Measurements from ENCODE around the gene A1BG.

A1BG gene

DNA sequence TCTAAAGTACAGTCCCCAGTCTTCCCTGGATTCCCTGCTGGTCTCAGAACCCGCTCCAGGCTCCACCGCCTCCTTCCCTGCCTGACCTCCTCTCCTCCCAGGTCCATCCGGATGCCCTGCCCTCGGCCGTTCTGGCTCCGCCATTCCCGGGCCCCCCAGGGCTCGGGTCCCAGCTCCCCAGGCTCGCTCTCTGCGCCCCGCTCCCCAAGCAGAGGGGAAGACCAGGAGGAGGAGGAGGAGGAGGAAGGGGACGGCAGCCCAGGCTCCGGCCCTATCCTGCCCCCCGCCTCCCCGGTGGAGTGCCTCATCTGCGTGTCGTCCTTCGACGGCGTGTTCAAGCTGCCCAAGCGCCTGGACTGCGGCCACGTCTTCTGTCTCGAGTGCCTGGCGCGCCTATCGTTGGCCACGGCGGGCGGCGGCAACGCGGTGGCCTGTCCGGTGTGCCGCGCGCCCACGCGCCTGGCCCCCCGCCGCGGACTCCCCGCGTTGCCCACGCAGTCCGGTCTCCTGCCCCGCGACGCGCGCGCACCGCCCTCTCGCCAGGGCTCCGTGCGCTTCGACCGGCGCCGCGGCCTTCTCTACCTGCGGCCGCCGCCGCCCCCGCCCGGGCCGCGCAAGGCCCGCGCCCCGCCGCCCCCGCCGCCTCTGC lies 42.8 kb upstream of the A1BG start:
- no peaks in the 10 kb centered on the region for H3K27me3 ChIP-seq (ENCODE audit: insufficient read depth, poor library complexity, severe bottlenecking)
- no peak for DNase-seq (ENCODE audit: low read depth in 1 of 2, low spot score in 1 of 2)
- TF ChIP-seq GABPA (IDR thresholded peaks at IDR 0.05; ENCODE audit: low read depth) (no peak), SPI1 (IDR thresholded peaks at IDR 0.05; ENCODE audit: borderline replicate concordance, low read depth) (no peak)
- no peak overlapping the region for H3K27ac ChIP-seq (replicated peaks)
- no peak overlapping the region for H3K4me3 ChIP-seq (replicated peaks; ENCODE audit: insufficient read depth, low read length)

DNA sequence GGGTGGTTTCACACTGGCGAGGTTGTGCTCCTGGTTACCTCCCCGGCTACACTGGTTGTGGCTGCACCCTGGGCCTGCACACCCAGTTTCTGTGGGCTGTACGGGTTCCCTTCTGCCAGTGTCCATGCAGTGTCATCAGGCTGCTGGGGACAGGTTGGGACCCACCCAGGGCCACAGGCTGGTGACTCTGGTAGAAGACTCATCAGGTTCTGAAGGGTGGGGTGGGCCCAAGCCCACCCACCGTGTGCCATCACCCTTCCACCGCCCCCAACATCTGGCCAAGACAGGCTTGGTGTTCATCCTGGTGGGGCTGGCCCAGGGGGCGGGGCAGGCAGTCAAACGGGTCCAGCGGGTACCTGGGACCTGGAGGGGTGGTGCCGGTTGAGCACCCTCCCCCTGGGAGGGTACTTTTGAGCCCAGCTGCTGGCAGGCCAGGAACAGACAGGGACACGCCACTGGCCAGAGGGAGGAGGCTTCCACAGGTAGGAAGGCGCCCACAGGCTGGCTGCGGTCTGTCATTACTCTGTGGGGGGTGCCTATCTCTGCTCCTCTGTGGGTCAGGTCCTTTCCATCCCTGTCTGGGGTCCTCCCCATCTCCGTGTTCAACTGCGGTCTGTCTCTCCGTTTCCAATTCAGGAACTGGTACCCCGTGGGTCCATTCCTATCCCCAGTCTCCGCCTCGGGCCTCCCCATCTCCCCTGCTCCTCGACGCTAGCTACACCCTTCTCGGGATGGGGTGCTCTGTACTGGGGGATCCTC lies 42.1 kb upstream of the A1BG start, which contains the start of gene RNF225:
Gene RNF225 (plus strand): TSS at position 437 of the 759 bp plus-strand sequence. CDS start 434 bp downstream, outside the sequence.
- TF ChIP-seq POLR2AphosphoS5 (IDR thresholded peaks at IDR 0.05; ENCODE audit: low read depth) (peak; percentile 57), SPI1 (IDR thresholded peaks at IDR 0.05; ENCODE audit: borderline replicate concordance, low read depth) (no peak)
- no peak within 1 kb of the TSS for H3K4me3 ChIP-seq (replicated peaks; ENCODE audit: insufficient read depth, low read length)
- no peak within 1 kb of the TSS for H3K27ac ChIP-seq (replicated peaks)
- peak in 1 of 2 experiments; percentile 23 for DNase-seq (ENCODE audit: low read depth in 1 of 2, low spot score in 1 of 2)
- no peaks in the 10 kb centered on the region for H3K27me3 ChIP-seq (ENCODE audit: insufficient read depth, poor library complexity, severe bottlenecking)

DNA sequence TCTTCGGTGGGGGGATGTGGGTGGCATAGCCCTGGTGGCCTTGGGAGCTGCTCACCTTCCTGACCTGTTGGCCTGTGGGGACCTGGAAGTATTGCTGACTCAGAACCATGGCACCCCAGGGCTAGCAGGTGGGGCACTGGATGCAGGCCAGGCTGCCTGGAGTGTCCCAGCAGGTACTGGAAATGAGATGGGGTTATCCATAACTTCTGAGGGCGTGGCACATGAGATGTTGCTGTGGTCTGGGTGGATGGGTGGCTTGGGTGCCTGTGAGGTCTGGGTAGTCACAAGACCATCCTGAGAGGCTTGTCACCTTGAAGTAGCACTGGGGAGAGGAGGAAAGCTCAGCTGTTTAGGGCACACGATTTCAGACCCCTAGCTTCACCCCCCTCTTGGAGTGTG lies 41.5 kb upstream of the A1BG start:
- no peak for DNase-seq (ENCODE audit: low read depth in 1 of 2, low spot score in 1 of 2)
- H3K27me3 ChIP-seq (ENCODE audit: insufficient read depth, poor library complexity, severe bottlenecking): no peaks in the 10 kb centered on the region
- H3K4me3 ChIP-seq (replicated peaks; ENCODE audit: insufficient read depth, low read length): no peak overlapping the region
- TF ChIP-seq, protein P1, sequence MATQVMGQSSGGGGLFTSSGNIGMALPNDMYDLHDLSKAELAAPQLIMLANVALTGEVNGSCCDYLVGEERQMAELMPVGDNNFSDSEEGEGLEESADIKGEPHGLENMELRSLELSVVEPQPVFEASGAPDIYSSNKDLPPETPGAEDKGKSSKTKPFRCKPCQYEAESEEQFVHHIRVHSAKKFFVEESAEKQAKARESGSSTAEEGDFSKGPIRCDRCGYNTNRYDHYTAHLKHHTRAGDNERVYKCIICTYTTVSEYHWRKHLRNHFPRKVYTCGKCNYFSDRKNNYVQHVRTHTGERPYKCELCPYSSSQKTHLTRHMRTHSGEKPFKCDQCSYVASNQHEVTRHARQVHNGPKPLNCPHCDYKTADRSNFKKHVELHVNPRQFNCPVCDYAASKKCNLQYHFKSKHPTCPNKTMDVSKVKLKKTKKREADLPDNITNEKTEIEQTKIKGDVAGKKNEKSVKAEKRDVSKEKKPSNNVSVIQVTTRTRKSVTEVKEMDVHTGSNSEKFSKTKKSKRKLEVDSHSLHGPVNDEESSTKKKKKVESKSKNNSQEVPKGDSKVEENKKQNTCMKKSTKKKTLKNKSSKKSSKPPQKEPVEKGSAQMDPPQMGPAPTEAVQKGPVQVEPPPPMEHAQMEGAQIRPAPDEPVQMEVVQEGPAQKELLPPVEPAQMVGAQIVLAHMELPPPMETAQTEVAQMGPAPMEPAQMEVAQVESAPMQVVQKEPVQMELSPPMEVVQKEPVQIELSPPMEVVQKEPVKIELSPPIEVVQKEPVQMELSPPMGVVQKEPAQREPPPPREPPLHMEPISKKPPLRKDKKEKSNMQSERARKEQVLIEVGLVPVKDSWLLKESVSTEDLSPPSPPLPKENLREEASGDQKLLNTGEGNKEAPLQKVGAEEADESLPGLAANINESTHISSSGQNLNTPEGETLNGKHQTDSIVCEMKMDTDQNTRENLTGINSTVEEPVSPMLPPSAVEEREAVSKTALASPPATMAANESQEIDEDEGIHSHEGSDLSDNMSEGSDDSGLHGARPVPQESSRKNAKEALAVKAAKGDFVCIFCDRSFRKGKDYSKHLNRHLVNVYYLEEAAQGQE (IDR thresholded peaks at IDR 0.05; ENCODE audit: insufficient replicate concordance, low read depth): no peak
- TF ChIP-seq SPI1 (IDR thresholded peaks at IDR 0.05; ENCODE audit: borderline replicate concordance, low read depth): no peak
- no peak for TF ChIP-seq POLR2AphosphoS5 (IDR thresholded peaks at IDR 0.05; ENCODE audit: low read depth)
- TF ChIP-seq GABPA (IDR thresholded peaks at IDR 0.05; ENCODE audit: low read depth): no peak
- TF ChIP-seq CTCF (IDR thresholded peaks at IDR 0.05; ENCODE audit: insufficient read depth, low read length): no peak
- H3K27ac ChIP-seq (replicated peaks): no peak overlapping the region

DNA sequence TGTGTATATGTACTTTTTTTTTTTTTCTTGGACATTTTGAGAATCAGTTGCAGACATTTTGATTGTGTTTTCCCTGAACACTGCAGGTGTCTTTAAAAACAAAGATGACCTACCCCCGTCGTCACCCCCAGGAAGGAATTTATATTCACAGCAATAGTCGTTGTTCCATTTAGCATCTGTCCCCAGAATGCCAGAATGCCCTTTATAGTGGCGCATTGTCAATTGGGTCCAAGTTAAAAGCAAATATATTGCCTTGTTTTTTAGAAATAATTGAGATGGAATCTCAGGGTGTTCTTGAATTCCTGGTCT lies 40.4 kb upstream of the A1BG start:
- TF ChIP-seq GABPA (IDR thresholded peaks at IDR 0.05; ENCODE audit: low read depth) (no peak), POLR2AphosphoS5 (IDR thresholded peaks at IDR 0.05; ENCODE audit: low read depth) (no peak), SPI1 (IDR thresholded peaks at IDR 0.05; ENCODE audit: borderline replicate concordance, low read depth) (no peak), CTCF (IDR thresholded peaks at IDR 0.05; ENCODE audit: insufficient read depth, low read length) (no peak)
- TF ChIP-seq, protein P1 (IDR thresholded peaks at IDR 0.05; ENCODE audit: insufficient replicate concordance, low read depth): no peak
- Histone ChIP-seq H3K27ac (replicated peaks) (no peak overlapping the region), H3K4me3 (replicated peaks; ENCODE audit: insufficient read depth, low read length) (no peak overlapping the region), H3K27me3 (ENCODE audit: insufficient read depth, poor library complexity, severe bottlenecking) (no peaks in the 10 kb centered on the region)
- DNase-seq (ENCODE audit: low read depth in 1 of 2, low spot score in 1 of 2): no peak
